ENCODE measurements around the gene NR6A1. TPM values are rescaled to one million over a fixed set of nuclear protein-coding genes. Genes with fewer than 3 reads are reported as not detected.

NR6A1 gene
- total and polyA plus RNA-seq, 2 of the 13 experiments (the other 11 are each of a cell fraction or from before 2014, with no cell fraction given), result 28.1 to 31.5 TPM

GRCh38 chr9:124511891-124512805 lies 259.0 kb downstream of the NR6A1 start (continued):
- TF ChIP-seq GATAD2A (CRISPR knock-in tag; IDR thresholded peaks at IDR 0.05), result peak; percentile 91
- peak; percentile 65 for TF ChIP-seq UBTF (CRISPR knock-in tag; IDR thresholded peaks at IDR 0.05)
- no peak for TF ChIP-seq ETS1 (CRISPR knock-in tag; IDR thresholded peaks at IDR 0.05)
- TF ChIP-seq ZC3H4 (CRISPR knock-in tag; IDR thresholded peaks at IDR 0.05; ENCODE audit: borderline replicate concordance), result no peak
- peak; percentile 63; the same call in 1 of the 2 replicates for TF ChIP-seq AHR (CRISPR knock-in tag; IDR thresholded peaks at IDR 0.05)
- TF ChIP-seq ZNF724P (CRISPR knock-in tag; IDR thresholded peaks at IDR 0.05; ENCODE audit: borderline replicate concordance), result no peak
- TF ChIP-seq TRIM22 (IDR thresholded peaks at IDR 0.05), result no peak
- no peak for TF ChIP-seq RERE (CRISPR knock-in tag; IDR thresholded peaks at IDR 0.05; ENCODE audit: low read depth)
- TF ChIP-seq ZNF512B (CRISPR knock-in tag; IDR thresholded peaks at IDR 0.05; ENCODE audit: borderline replicate concordance), result 0 out of 2 replicates have a peak, but pooled peaks have one; percentile 41
- no peak for TF ChIP-seq FOXO4 (CRISPR knock-in tag; conservative IDR thresholded peaks at IDR 0.05)
- TF ChIP-seq PLRG1 (conservative IDR thresholded peaks at IDR 0.05), result no peak
- TF ChIP-seq ZNF709 (CRISPR knock-in tag; IDR thresholded peaks at IDR 0.05), result no peak
- no peak for TF ChIP-seq HNRNPUL1 (IDR thresholded peaks at IDR 0.05; ENCODE audit: low read depth, low read length)
